Gastroesophageal sphincter (tissue), 3 donors: ENCODE measurements around the gene TMEM232.

Source experiments
- EP300 ChIP-seq: sonication (generic); formaldehyde crosslinking; IDR thresholded peaks from one replicate; pipeline ENCODE4 v1.6.1; 2017; ENCODE audit warnings: antibody characterized with exemption, mild to moderate bottlenecking
- POLR2A ChIP-seq, 2 donors: fragments of 450-650 bp; IDR thresholded peaks; one replicate each; pipeline ENCODE4 v1.6.1; 2017; ENCODE audit warnings: antibody characterized with exemption in 2 of 2, mild to moderate bottlenecking in 2 of 2, moderate library complexity in 1 of 2
- POLR2AphosphoS5 ChIP-seq: sonication (generic); formaldehyde crosslinking; IDR thresholded peaks from one replicate; pipeline ENCODE4 v1.6.1; 2017; ENCODE audit warnings: antibody characterized with exemption
- TF ChIP-seq, protein P1 (sequence below), 4 experiments: fragments of 200-600 bp in 2 of 4; fragments of 450-650 bp in 2 of 4; sonication (generic) in 1 of 4; IDR thresholded peaks; one replicate each; pipeline ENCODE4 v1.5.1; 2017 to 2019; ENCODE audit warnings: antibody characterized with exemption in 4 of 4, mild to moderate bottlenecking in 2 of 4, moderate library complexity in 2 of 4

DNA sequence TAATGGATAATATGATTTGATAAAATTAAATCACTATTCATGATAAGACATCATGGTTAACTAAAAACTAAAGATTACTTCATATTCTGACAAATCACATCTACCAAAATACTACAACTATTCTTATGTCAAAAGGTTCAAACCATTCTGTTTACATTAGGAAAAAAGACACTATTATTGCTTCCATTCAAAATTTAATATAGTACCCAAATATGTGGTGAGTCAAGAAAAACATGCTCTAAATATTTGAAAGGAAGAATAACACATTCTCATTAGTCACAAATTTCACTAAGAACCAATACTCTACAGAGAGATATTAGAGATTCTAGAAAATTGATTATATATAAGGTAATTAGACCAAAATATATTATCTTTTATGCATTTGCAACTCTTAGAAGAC, 234.0 kb downstream of the TMEM232 start:
- TF ChIP-seq POLR2A (IDR thresholded peaks at IDR 0.05) = no peak
- TF ChIP-seq EP300 = no peak
- TF ChIP-seq, protein P1, sequence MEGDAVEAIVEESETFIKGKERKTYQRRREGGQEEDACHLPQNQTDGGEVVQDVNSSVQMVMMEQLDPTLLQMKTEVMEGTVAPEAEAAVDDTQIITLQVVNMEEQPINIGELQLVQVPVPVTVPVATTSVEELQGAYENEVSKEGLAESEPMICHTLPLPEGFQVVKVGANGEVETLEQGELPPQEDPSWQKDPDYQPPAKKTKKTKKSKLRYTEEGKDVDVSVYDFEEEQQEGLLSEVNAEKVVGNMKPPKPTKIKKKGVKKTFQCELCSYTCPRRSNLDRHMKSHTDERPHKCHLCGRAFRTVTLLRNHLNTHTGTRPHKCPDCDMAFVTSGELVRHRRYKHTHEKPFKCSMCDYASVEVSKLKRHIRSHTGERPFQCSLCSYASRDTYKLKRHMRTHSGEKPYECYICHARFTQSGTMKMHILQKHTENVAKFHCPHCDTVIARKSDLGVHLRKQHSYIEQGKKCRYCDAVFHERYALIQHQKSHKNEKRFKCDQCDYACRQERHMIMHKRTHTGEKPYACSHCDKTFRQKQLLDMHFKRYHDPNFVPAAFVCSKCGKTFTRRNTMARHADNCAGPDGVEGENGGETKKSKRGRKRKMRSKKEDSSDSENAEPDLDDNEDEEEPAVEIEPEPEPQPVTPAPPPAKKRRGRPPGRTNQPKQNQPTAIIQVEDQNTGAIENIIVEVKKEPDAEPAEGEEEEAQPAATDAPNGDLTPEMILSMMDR (IDR thresholded peaks at IDR 0.05) = no peak
- TF ChIP-seq POLR2AphosphoS5 = no peak
